Smooth muscle cell (in vitro differentiated cells): ENCODE data around the gene ASTL. TPM values are rescaled to one million over a fixed set of nuclear protein-coding genes. Genes with fewer than 3 reads are reported as not detected.

ENCODE experiments used
- DNase-seq: peaks from one replicate; lab custom pipeline; 2025; ENCODE audit not compliant: unreplicated experiment; lab: John Stamatoyannopoulos, UW
- H2AFZ ChIP-seq: fragments of 200-600 bp; sonication (generic); 2 replicates; pipeline ENCODE4 v1.6.0; 2016; ENCODE audit warnings: antibody characterized with exemption, low read depth, mild to moderate bottlenecking
- H3F3A ChIP-seq: fragments of 200-600 bp; sonication (generic); 2 replicates; pipeline ENCODE4 v1.6.0; 2017; ENCODE audit warnings: antibody characterized with exemption, low read depth
- H3K27ac ChIP-seq: fragments of 200-600 bp; sonication (generic); 2 replicates; pipeline ENCODE4 v1.5.1; 2016; ENCODE audit warnings: low read depth, mild to moderate bottlenecking
- H3K27me3 ChIP-seq: fragments of 200-600 bp; sonication (generic); 2 replicates; pipeline ENCODE4 v1.6.1; 2016; ENCODE audit warnings: low read depth, mild to moderate bottlenecking
- H3K36me3 ChIP-seq: fragments of 200-600 bp; sonication (generic); 2 replicates; pipeline ENCODE4 v1.5.1; 2016; ENCODE audit warnings: low read depth
- H3K4me1 ChIP-seq: fragments of 200-600 bp; sonication (generic); 2 replicates; pipeline ENCODE4 v1.5.1; 2016; ENCODE audit warnings: low read depth
- H3K4me2 ChIP-seq: fragments of 200-600 bp; sonication (generic); 2 replicates; pipeline ENCODE4 v1.6.0; 2016; ENCODE audit warnings: mild to moderate bottlenecking
- H3K4me3 ChIP-seq: fragments of 200-600 bp; sonication (generic); 2 replicates; pipeline ENCODE4 v1.5.1; 2016; ENCODE audit warnings: mild to moderate bottlenecking
- H3K79me2 ChIP-seq: fragments of 200-600 bp; sonication (generic); 2 replicates; pipeline ENCODE4 v1.6.0; 2016; ENCODE audit warnings: low read depth, mild to moderate bottlenecking
- H3K9ac ChIP-seq: fragments of 200-600 bp; sonication (generic); 2 replicates; pipeline ENCODE4 v1.6.0; 2016; ENCODE audit warnings: low read depth
- H3K9me3 ChIP-seq: fragments of 200-600 bp; sonication (generic); replicated peaks from 2 replicates; pipeline ENCODE4 v1.5.1; 2016; ENCODE audit warnings: low read depth
- H4K20me1 ChIP-seq: fragments of 200-600 bp; sonication (generic); 2 replicates; pipeline ENCODE4 v1.6.0; 2016; ENCODE audit warnings: low read depth
- WGBS: methylation state at CpG from one replicate; pipeline ENCODE4 v1.1.7; 2016; ENCODE audit warnings: low lambda C conversion rate; 5-methylcytosine and 5-hydroxymethylcytosine counted together
- polyA plus RNA-seq: library from polyadenylated mRNA; unstranded; fragments of >200 nt; fragmentation: Nextera tagmentation; extraction: Ambion mirVana; gene quantifications from 2 replicates; pipeline ENCODE4 v1.2.1, GENCODE V29; 2016
- total RNA-seq: library from RNA; depleted of rRNA; stranded (reverse); fragments of >200 nt; gene quantifications from 2 replicates; pipeline ENCODE4 v1.2.3, GENCODE V29; 2014
- TF ChIP-seq, protein P1 (sequence below): fragments of 200-600 bp; sonication (generic); IDR thresholded peaks from 2 replicates; pipeline ENCODE4 v1.5.1; 2017; ENCODE audit warnings: borderline replicate concordance, mild to moderate bottlenecking, antibody characterized with exemption; ENCODE audit not compliant: insufficient read depth, poor library complexity, severe bottlenecking

The ASTL gene
- total and polyA plus RNA-seq, 2 experiments from 2014 or later: 0.40 TPM; not detected in 1

DNA sequence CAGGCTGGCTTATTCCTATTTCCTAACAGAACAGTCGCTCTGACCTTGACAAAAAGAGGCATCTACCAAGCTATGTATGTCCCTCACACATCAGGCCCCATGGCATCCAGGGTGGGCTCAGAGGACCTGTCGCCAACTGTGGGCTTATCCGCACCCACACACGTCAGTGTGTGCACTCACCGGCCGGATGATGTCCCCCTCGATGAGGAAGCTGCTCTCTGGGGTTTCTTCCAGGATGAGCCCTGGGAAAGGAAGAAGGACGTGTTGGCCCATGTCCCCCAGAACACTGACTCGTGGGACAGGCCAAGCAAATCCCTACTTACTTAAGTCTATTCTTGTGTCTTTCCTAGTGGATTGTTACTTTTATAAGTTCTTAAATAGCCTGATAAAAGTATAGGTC lies 3.1 kb downstream of the ASTL start:
- Histone ChIP-seq H3K27me3 (peaks cover 11% of the 10 kb centered on the region), H3K9ac (no peak overlapping the region), H2AFZ (no peak overlapping the region), H3F3A (no peaks in the 10 kb centered on the region), H3K4me2 (no peak overlapping the region), H4K20me1 (no peaks in the 10 kb centered on the region), H3K4me1 (no peaks in the 10 kb centered on the region), H3K4me3 (no peak overlapping the region), H3K36me3 (no peaks in the 10 kb centered on the region), H3K79me2 (no peaks in the 10 kb centered on the region), H3K27ac (no peak overlapping the region), H3K9me3 (no peaks in the 10 kb centered on the region)
- no peak for DNase-seq
- WGBS: 83% methylated on average over 9 of the region's 9 CpGs
- TF ChIP-seq, protein P1, sequence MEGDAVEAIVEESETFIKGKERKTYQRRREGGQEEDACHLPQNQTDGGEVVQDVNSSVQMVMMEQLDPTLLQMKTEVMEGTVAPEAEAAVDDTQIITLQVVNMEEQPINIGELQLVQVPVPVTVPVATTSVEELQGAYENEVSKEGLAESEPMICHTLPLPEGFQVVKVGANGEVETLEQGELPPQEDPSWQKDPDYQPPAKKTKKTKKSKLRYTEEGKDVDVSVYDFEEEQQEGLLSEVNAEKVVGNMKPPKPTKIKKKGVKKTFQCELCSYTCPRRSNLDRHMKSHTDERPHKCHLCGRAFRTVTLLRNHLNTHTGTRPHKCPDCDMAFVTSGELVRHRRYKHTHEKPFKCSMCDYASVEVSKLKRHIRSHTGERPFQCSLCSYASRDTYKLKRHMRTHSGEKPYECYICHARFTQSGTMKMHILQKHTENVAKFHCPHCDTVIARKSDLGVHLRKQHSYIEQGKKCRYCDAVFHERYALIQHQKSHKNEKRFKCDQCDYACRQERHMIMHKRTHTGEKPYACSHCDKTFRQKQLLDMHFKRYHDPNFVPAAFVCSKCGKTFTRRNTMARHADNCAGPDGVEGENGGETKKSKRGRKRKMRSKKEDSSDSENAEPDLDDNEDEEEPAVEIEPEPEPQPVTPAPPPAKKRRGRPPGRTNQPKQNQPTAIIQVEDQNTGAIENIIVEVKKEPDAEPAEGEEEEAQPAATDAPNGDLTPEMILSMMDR: no peak

DNA sequence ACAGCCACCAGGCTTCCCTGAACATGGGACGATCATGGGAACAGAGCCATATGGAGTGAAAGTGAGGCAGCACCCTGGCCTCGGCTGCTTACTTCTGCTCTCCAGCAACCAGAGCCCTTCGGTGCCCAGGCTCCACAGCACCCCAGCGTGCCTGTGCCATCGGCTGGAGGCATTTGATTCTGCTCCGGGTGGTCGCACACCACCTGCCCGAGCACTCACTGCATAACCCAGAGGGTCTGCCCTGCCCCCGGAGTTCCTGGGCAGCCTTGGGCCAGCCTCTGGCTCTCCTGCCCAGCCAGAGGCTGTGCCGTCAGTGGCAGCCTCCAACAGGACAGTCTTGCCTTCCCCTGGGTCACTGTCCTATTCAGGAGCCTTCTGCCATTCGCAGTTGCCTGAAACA lies 3.9 kb downstream of the ASTL start:
- TF ChIP-seq, protein P1: no peak
- 85% methylated on average over 11 of the region's 11 CpGs for WGBS
- no peak for DNase-seq

DNA sequence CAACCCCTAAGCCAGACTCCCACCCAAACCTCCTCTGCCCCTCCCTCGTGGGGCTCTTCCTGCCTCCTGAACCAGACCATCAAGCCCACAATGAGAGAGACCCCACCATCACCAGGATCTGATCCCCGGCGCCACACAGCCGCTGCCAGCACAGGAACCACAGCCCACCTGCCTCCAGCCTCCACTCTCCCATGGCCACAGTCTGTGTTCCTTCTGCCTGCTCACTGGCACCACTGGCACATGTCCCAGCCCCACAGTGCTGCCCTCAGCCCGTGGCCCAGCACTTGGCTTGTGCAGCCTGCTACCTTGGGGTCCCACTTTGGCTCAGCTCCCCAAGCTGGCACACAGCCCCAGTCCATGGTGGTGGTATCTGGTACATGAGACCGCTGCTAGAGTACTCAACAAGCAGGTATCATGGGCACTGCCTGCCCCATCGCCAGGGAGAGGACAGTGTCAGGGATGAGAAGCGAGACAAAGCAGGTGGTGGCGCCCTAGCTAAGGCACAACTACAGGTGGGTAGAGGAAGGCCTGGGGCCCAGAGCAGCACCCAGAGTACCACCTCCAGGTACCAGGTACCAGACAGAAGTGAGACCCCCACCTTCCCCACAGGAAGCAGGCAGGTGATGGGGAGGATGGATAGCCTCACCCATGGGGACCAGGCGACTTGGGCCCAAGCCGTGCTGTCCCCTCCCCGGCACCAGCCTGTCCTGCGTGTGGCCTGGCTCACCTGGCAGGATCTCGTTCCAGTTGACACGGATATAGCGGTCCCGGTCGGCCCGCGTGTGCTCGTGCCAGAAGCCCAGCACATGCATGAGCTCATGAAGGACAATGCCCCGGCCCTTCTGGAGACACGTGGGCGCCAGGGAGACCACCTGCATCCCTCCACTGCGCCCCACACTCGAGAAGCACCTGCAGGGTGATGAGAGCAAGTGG lies 6.2 kb downstream of the ASTL start:
- H3K27ac ChIP-seq: no peak overlapping the region
- no peak overlapping the region for H3K4me3 ChIP-seq
- no peaks in the 10 kb centered on the region for H3F3A ChIP-seq
- no peaks in the 10 kb centered on the region for H3K79me2 ChIP-seq
- H3K36me3 ChIP-seq: no peaks in the 10 kb centered on the region
- H3K9me3 ChIP-seq: no peaks in the 10 kb centered on the region
- H3K4me1 ChIP-seq: no peaks in the 10 kb centered on the region
- no peak overlapping the region for H2AFZ ChIP-seq
- WGBS: 95% methylated on average over 26 of the region's 26 CpGs
- H3K4me2 ChIP-seq: no peak overlapping the region
- no peak for DNase-seq
- no peaks in the 10 kb centered on the region for H4K20me1 ChIP-seq
- H3K27me3 ChIP-seq: peaks cover 11% of the 10 kb centered on the region
- H3K9ac ChIP-seq: no peak overlapping the region
- TF ChIP-seq, protein P1: no peak

More for the DNA sequence above, 3.9 kb downstream of the ASTL start:
- Histone ChIP-seq H3K27ac (no peak overlapping the region), H3K9me3 (no peaks in the 10 kb centered on the region), H3K27me3 (peaks cover 11% of the 10 kb centered on the region), H3K36me3 (no peaks in the 10 kb centered on the region), H3K9ac (no peak overlapping the region), H3K4me2 (no peak overlapping the region), H3F3A (no peaks in the 10 kb centered on the region), H3K4me3 (no peak overlapping the region), H3K4me1 (no peaks in the 10 kb centered on the region), H4K20me1 (no peaks in the 10 kb centered on the region), H2AFZ (no peak overlapping the region), H3K79me2 (no peaks in the 10 kb centered on the region)
